HEK293 (cell line): ENCODE data around the gene TNNC2.

ENCODE experiments used
- CTCF ChIP-seq: fragments of 450-650 bp; formaldehyde crosslinking; IDR thresholded peaks from 2 replicates; pipeline ENCODE4 v1.5.1; 2016; ENCODE audit warnings: missing biosample characterization, missing genetic modification characterization
- GLIS2 ChIP-seq: fragments of 450-650 bp; formaldehyde crosslinking; IDR thresholded peaks from 2 replicates; pipeline ENCODE4 v1.5.1; 2016; ENCODE audit warnings: missing biosample characterization, missing genetic modification characterization
- YY1 ChIP-seq: fragments of 450-650 bp; formaldehyde crosslinking; IDR thresholded peaks from 2 replicates; pipeline ENCODE4 v1.5.1; 2018; ENCODE audit warnings: missing biosample characterization, missing genetic modification characterization
- TF ChIP-seq, protein P1 (sequence below): sonication (generic); formaldehyde crosslinking; IDR thresholded peaks from 2 replicates; pipeline ENCODE4 v1.8.1; 2022; ENCODE audit warnings: mild to moderate bottlenecking, moderate library complexity, missing genetic modification reagents

GRCh38 chr20:45788351-45788750, 38.8 kb downstream of the TNNC2 start:
- no peak for TF ChIP-seq YY1
- no peak for TF ChIP-seq GLIS2 (tag by site-specific recombination)
- no peak for TF ChIP-seq CTCF
- TF ChIP-seq, protein P1, sequence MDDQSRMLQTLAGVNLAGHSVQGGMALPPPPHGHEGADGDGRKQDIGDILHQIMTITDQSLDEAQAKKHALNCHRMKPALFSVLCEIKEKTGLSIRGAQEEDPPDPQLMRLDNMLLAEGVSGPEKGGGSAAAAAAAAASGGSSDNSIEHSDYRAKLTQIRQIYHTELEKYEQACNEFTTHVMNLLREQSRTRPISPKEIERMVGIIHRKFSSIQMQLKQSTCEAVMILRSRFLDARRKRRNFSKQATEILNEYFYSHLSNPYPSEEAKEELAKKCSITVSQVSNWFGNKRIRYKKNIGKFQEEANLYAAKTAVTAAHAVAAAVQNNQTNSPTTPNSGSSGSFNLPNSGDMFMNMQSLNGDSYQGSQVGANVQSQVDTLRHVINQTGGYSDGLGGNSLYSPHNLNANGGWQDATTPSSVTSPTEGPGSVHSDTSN (CRISPR knock-in tag), result no peak
